NT2/D1 (cell line): ENCODE measurements around the gene DCLK1.

Source experiments
- SUZ12 ChIP-seq: IDR thresholded peaks from 2 replicates; pipeline ENCODE4 v1.6.1; 2011; ENCODE audit not compliant: insufficient read length, insufficient read depth; ENCODE audit errors: extremely low read depth
- YY1 ChIP-seq: IDR thresholded peaks from 2 replicates; pipeline ENCODE4 v1.6.1; 2011; ENCODE audit not compliant: insufficient read length, insufficient read depth
- ZNF274 ChIP-seq: IDR thresholded peaks from 2 replicates; pipeline ENCODE4 v1.6.1; 2011; ENCODE audit warnings: mild to moderate bottlenecking, low read depth, low read length

DNA sequence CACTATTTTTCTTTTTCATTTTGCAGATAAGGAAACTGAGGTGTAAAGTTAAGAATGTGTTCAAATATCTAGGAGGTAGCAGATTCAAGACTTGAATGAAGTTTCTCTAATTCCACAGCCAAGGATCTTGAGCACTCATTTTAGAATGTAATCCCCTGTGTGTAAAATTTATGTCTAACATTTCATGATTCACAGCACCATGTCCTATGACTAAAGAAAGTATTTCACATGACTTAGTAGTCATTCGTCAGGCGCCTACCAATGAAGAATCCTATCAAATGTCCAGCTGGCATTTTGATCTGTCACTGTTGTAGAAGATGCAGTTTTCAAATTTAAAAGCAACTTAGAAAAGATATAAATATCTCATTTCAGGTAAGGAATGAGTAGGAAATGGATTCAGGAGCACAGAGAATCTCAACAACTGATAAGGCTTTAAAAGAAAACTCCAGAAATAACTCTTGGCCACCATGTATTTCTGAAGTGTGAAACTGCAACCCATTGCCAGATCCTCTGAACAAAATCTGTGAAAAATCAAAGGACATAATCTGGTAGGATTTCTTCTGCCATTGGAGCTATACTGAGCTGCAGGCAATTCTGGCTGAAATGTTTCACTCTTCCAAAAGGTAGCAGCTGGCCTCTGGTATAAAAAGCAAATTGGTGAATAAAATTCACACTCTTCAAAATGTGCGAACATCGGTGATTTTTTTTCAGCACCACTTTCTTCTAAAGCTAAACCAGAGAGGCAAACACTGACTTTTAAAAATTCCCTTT lies 92.2 kb downstream of the DCLK1 start:
- no peak for TF ChIP-seq ZNF274
- no peak for TF ChIP-seq YY1
- TF ChIP-seq SUZ12: no peak
